Measurements from ENCODE around the gene DHX58.

Gene DHX58

DNA sequence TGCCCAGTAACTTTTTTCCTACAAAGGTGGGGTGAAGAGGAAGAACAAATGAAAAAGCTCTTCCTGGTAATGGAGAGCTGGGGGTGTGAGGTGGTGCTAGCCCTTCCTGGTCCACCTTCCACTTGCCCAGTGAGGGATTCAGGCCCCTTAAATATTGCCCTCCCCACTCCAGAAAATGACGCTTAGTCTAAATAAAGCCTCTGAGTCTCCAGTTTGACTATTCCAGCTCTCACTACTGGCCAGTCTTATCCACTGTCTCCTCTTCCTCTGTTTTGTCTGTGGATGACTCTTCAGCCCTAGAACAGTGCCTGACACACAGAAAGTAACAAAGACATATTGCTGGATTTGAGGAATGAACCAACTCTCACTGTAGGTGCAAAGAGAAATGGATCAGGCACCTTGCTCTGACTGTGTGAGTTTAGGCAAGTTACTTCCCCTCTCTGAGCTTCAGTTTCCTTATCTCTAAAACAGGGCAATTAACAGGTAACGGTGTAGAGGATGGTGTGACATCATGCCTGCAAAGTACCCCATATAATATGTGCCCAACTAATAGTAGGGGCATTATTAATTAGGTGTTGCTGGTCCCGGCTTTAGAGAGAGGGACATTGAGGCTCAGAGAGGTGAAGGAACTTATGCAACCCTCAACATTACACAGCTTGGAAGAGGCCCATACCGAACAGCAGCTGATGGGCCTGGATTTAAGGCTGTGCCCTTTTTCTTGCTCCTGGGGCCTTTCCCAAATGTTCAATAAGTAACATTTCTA, 35.5 kb downstream of the DHX58 start:
- DNase-seq: no peak
- Mint-ChIP-seq H3K36me3 (no peaks in the 10 kb centered on the region), H3K27me3 (peaks cover 67% of the 10 kb centered on the region), H3K27ac (no peak overlapping the region), H3K4me1 (peaks cover 4% of the 10 kb centered on the region), H3K9me3 (no peaks in the 10 kb centered on the region), H3K4me3 (no peak overlapping the region)
- CTCF ChIA-PET: interaction anchor here (0.8 to 1.5 kb wide), 5 partner anchors 9 to 115 kb away, joined by 3 to 7 read pairs (median 4); no protein-coding TSS in a partner anchor

DNA sequence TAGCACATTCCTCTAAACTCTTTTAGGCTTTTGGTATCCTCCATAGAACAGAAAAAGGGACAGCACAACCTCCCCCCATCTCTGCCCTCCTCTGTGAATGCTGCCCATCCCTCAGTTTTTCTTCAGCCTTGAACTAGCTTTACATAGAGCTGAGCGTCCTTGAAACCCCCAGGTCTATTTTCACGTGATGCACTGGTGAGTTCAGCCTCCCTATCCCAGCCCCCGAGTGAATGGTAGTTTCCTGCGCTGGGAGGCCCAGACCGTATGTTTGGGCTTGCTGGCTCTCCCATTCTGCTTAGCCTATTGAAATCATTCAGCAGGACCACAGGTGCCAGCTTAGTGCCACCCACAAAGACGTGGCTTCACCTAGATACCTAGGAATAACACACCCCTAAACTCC, 36.7 kb downstream of the DHX58 start:
- no peak overlapping the region for H3K4me3 Mint-ChIP-seq
- H3K27me3 Mint-ChIP-seq: peaks cover 70% of the 10 kb centered on the region
- CTCF ChIA-PET: interaction anchor here (1.5 kb wide), 1 partner anchor 10 kb away, joined by 4 read pairs; no protein-coding TSS in a partner anchor
- no peaks in the 10 kb centered on the region for H3K9me3 Mint-ChIP-seq
- H3K27ac Mint-ChIP-seq: no peak overlapping the region
- DNase-seq: no peak
- H3K36me3 Mint-ChIP-seq: no peaks in the 10 kb centered on the region
- H3K4me1 Mint-ChIP-seq: peaks cover 12% of the 10 kb centered on the region

DNA sequence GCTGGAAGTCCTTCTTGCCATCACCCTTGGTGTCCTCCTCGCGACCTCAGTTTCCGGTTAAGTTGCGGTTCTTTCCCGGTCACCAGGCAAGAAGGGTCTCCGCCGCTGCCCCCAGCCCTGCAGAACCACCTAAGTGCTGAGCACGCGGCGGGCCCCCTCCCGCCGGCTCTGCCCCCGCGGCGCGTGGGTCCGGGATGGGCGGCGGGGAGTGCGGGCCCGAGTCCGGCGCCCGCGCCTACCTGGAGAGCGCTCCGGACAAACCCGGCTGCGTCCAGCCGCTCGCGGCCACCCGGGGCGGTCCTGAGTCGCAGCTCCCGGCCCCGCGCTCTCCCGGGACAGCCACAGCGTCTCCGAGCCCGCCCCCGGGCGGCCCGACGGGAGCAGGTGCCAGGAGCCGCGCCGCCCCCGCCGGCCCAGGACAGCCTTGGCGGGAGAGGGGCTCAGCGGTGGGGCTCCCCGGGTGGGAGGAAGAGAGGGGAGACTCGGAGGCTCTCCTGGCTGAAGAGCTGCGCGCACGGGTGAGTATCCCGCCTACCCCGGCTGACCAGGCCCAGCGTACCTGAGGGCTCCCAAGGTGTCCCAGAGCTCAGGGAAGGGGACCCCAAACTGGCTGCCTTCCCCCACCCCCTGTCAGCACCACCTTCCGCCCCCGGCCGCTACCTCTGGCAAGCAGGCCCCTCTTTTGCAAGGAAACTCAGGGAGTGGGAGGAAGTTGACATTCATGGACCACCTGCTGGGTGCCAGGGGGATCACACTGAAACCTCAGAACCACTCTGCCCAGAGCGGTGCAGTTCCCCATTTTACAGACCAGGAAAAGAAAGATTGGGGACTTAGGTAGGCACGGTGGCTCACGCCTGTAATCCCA, 40.0 kb downstream of the DHX58 start:
- H3K36me3 Mint-ChIP-seq: no peaks in the 10 kb centered on the region
- H3K9me3 Mint-ChIP-seq: no peaks in the 10 kb centered on the region
- DNase-seq: no peak
- H3K4me3 Mint-ChIP-seq: no peak overlapping the region
- H3K4me1 Mint-ChIP-seq: peaks cover 12% of the 10 kb centered on the region
- H3K27me3 Mint-ChIP-seq: peaks cover 69% of the 10 kb centered on the region
- H3K27ac Mint-ChIP-seq: no peak overlapping the region
- CTCF ChIA-PET: interaction anchor here (1.5 to 1.6 kb wide), 3 partner anchors 49 to 70 kb away, joined by 3 to 4 read pairs (median 4); no protein-coding TSS in a partner anchor

DNA sequence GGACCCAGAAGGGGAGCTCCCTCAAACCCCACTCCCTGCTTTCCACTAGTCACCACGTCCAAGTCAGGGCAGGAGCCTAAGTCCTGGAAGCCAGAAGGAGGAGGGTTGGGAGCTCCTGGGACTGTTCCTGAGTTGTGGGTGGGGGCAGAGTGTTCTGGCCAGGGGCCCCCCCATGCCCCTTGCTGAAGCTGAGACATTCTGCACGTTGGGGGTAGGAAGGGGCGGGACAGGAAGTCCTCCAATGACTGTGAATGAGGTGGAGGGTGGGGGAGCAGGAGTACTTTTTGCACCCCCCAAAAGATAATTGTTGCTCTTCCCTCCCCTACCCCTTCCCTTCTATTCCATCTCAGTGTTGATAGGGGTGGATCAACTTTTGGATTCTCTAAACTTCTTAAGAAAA, 40.7 kb downstream of the DHX58 start:
- H3K36me3 Mint-ChIP-seq: no peaks in the 10 kb centered on the region
- no peak overlapping the region for H3K27ac Mint-ChIP-seq
- H3K27me3 Mint-ChIP-seq: peaks cover 73% of the 10 kb centered on the region
- H3K9me3 Mint-ChIP-seq: no peaks in the 10 kb centered on the region
- CTCF ChIA-PET: interaction anchor here (1.5 to 1.6 kb wide), 3 partner anchors 48 to 71 kb away, joined by 3 to 4 read pairs (median 4); no protein-coding TSS in a partner anchor
- peaks cover 12% of the 10 kb centered on the region for H3K4me1 Mint-ChIP-seq
- DNase-seq: no peak
- H3K4me3 Mint-ChIP-seq: no peak overlapping the region

DNA sequence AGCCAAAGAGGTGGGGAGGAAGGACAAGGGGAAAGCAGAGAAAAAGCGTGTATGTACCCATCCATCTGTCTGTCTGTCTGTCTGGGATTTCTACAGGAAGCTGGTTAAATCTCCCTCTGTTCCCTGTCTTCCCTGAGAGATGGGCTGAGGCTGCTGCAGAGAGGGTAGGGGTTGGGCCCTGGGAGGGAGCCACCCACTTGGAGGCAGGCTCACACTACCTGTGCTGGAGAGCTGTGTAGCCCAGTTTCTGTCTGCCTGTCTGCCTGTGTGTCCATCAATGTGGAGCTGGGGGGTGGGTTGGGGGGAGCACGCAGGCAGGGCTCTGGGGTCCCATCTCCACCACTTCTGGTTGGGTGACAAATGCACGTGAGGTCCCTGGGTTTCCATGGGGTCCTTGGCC, 43.5 kb downstream of the DHX58 start:
- no peak overlapping the region for H3K27ac Mint-ChIP-seq
- H3K27me3 Mint-ChIP-seq: peaks cover 66% of the 10 kb centered on the region
- CTCF ChIA-PET: interaction anchor here (1.2 to 5.3 kb wide), 8 partner anchors 8 to 46 kb away, joined by 3 to 58 read pairs (median 7); partner anchors contain the start of genes DHX58 and ZNF385C
- H3K4me1 Mint-ChIP-seq: peaks cover 26% of the 10 kb centered on the region
- no peaks in the 10 kb centered on the region for H3K9me3 Mint-ChIP-seq
- H3K4me3 Mint-ChIP-seq: no peak overlapping the region
- no peaks in the 10 kb centered on the region for H3K36me3 Mint-ChIP-seq
- no peak for DNase-seq

DNA sequence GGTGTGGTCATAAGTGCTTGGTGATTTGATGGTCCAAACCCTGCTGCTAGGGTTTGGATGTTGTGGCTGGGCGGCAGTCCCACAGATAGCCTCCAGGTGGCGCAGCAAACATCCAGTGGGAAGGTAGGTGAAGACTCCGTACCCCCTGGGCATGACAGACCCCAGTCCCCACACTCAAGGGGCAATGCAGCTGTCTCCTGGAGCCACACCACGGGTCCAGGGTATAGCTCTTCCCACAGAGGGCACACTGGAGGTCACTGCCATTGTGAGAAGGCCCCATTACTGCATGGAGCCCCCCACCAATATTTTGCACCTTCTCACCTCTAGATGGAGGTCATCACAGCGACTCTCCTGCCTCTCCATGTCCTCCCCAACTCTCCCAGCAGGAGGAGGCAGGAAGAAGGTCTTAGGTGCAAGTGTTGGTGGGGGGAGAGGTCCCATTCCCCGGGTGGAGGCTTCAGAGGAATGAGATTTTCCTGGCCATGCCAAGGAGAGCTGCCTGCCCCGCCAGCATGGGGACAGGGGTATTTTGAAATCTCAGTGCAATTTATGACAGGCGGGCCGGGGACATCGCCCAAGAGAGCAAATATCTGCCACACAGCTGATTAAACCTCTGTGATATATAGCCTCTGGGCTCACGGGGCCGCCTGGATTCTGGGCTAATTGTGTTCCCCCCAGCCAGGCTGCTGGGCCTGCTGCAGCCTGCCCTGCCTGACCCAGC, 45.0 kb downstream of the DHX58 start:
- no peak overlapping the region for H3K27ac Mint-ChIP-seq
- no peaks in the 10 kb centered on the region for H3K36me3 Mint-ChIP-seq
- DNase-seq: peak; percentile 83
- H3K4me1 Mint-ChIP-seq: peaks cover 36% of the 10 kb centered on the region
- H3K27me3 Mint-ChIP-seq: peaks cover 60% of the 10 kb centered on the region
- H3K9me3 Mint-ChIP-seq: no peaks in the 10 kb centered on the region
- no peak overlapping the region for H3K4me3 Mint-ChIP-seq
- CTCF ChIA-PET: interaction anchor here (0.6 to 5.3 kb wide), 21 partner anchors 9 to 339 kb away, joined by 3 to 58 read pairs (median 4); partner anchors contain the start of genes DHX58, KCNH4 and ZNF385C

DNA sequence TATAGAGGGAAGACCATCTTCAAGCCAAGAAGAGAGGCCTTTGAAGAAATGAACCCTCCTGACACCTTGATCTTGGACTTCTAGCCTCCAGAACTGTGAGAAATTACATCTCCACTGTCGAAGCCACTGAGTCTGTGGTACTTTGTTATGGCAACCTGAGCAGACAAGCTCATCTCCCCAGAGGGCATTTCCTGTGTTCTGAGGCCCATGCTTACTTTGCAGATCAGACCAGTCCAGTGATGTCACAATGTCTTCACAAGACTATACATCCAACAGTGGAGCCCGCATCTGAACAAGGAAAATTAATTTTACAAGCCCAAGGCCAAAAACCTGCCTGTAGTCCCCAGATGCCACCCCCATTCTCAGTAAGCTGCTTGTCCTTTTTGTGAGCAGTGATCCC, 47.3 kb downstream of the DHX58 start:
- H3K27me3 Mint-ChIP-seq: peaks cover 48% of the 10 kb centered on the region
- no peak overlapping the region for H3K4me3 Mint-ChIP-seq
- CTCF ChIA-PET: interaction anchor here (0.8 to 5.3 kb wide), 16 partner anchors 9 to 104 kb away, joined by 3 to 58 read pairs (median 4); partner anchors contain the start of genes DHX58, NKIRAS2 and ZNF385C
- H3K9me3 Mint-ChIP-seq: no peaks in the 10 kb centered on the region
- DNase-seq: no peak
- no peaks in the 10 kb centered on the region for H3K36me3 Mint-ChIP-seq
- H3K4me1 Mint-ChIP-seq: peaks cover 30% of the 10 kb centered on the region
- H3K27ac Mint-ChIP-seq: no peak overlapping the region

DNA sequence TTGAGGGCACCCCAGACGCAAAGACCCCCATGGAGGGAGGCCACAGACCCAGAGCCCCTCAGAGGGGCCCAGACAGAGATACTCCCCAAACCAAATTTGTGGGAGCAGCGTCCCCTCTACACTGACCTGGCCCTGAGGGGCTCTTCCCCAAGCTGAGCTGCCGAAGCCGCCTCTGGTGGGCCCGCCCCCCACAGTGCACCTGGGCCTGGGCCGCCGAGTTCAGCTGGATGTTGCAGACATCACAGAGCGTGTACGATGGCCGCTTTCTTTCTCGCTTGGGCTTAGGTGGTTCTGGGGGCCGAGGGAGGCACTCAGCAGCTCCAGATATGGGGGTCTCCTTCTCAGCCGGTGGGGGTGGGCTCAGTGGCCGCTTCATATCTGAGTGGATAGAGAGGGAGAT, 49.8 kb downstream of the DHX58 start:
- H3K9me3 Mint-ChIP-seq: no peaks in the 10 kb centered on the region
- CTCF ChIA-PET: interaction anchor here (1.0 to 1.5 kb wide), 3 partner anchors 11 to 43 kb away, joined by 3 to 5 read pairs (median 4); partner anchors contain the start of gene NKIRAS2
- H3K4me1 Mint-ChIP-seq: peaks cover 33% of the 10 kb centered on the region
- H3K27ac Mint-ChIP-seq: no peak overlapping the region
- no peak for DNase-seq
- H3K27me3 Mint-ChIP-seq: peaks cover 37% of the 10 kb centered on the region
- H3K36me3 Mint-ChIP-seq: no peaks in the 10 kb centered on the region
- no peak overlapping the region for H3K4me3 Mint-ChIP-seq

DNA sequence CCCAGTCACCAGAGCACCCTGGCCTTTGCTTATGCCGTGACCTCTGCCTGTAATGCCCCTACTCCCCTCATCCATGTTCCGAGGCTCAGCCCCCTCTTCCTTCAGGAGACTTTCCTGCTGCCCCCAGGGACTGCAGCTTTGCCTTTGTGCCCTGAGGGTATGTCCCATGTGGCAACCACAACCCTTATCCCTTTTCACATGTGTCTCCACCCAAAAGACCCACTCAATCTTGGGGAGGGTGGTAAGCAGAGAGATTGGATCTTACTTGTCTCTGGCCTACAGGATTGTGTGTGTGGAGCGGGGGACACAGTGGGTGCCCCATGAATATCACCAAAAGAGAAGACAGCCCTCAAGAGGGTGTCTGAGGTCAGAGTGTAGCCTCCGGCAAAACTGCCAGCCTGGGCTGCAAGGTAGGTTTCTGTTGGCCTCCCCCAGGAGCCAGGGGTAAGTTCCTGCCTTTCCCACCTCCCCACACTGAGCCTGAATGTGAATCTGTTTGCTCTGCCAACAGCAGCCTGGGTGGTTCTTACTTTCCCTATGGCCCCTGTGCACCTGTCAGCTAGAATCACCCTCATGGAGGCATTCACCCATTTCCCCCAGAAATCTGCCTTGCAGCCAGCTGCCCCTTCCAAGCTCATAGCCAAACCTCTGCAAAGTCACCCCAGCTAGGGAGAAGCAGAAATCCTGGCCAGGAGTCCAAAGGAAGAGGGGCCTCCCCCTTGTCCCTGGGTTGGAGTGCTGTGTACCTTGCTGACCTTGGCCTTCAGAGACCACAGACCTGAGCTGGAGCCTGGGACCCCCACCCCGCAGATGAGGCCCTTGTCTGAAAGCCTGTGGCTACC, 50.6 kb downstream of the DHX58 start:
- CTCF ChIA-PET: interaction anchor here (1.0 to 1.5 kb wide), 2 partner anchors 31 to 43 kb away, joined by 3 to 5 read pairs; partner anchors contain the start of gene NKIRAS2
- Mint-ChIP-seq H3K27ac (no peak overlapping the region), H3K4me1 (peaks cover 33% of the 10 kb centered on the region), H3K36me3 (no peaks in the 10 kb centered on the region), H3K27me3 (peaks cover 34% of the 10 kb centered on the region), H3K9me3 (no peaks in the 10 kb centered on the region), H3K4me3 (no peak overlapping the region)
- no peak for DNase-seq

DNA sequence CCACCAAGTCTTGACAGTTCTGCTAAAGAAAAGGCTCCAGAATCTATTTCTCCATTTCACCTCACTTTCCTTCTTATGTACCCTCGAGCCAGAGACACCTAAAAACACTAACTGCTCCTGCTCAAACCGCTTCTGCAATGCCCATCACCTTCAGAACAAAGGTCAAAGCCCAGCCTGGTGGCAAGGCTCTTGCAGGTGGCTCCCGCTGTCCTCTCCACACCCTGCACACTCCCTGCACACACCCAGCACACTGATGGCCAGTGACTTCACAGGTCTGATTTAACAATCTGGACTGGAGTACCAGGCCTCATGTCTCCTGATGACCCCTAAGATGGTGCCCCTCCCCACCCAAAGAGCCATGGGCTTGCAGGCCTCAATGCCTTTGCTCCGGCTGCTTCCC, 52.3 kb downstream of the DHX58 start:
- no peak for DNase-seq
- H3K9me3 Mint-ChIP-seq: no peaks in the 10 kb centered on the region
- no peak overlapping the region for H3K27ac Mint-ChIP-seq
- no peak overlapping the region for H3K4me3 Mint-ChIP-seq
- H3K4me1 Mint-ChIP-seq: peaks cover 32% of the 10 kb centered on the region
- H3K27me3 Mint-ChIP-seq: peaks cover 44% of the 10 kb centered on the region
- CTCF ChIA-PET: interaction anchor here (1.0 kb wide), 1 partner anchor 98 kb away, joined by 3 read pairs; no protein-coding TSS in a partner anchor
- no peaks in the 10 kb centered on the region for H3K36me3 Mint-ChIP-seq

DNA sequence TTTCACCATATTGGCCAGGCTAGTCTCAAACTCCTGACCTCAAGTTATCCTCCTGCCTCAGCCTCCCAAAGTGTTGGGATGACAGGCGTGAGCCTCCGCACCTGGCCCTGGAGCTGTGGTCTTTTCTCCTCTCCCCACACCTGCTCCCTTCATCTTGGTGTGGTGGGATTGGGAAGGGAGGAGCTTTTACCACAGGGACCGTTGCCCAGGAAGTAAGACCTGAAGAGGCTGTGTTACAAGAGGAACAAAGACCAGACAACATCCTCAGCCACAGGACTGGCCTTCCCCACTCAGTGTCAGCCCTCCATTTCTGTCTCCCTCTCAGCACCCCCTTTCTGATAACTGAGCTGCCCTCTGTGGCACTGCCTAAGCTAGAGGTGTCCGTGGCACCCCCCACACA, 52.7 kb downstream of the DHX58 start:
- Mint-ChIP-seq H3K4me3 (no peak overlapping the region), H3K27ac (no peak overlapping the region), H3K4me1 (peaks cover 28% of the 10 kb centered on the region), H3K9me3 (no peaks in the 10 kb centered on the region), H3K27me3 (peaks cover 48% of the 10 kb centered on the region), H3K36me3 (no peaks in the 10 kb centered on the region)
- no peak for DNase-seq
- CTCF ChIA-PET: interaction anchor here (1.0 to 1.4 kb wide), 2 partner anchors 8 to 97 kb away, joined by 3 to 7 read pairs; no protein-coding TSS in a partner anchor

DNA sequence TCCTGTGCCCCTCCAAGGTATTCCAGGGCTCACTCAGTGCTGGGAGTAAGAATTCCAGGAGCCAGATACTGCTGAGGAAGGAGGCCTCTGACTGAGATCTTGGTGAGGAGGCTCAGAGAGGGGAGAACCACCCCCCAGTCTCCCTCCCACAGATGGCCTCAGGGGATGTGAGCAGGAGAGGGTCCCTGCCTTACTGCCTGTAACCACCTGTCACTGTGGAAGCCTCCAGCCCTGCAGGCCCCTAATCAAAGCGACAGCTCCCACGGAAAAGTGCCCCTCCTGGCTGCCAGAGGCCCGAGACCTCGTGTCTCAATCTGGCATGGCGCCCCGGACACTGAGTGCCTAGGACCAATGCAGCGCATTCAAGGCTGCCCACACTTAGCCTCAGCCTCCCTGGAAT, 54.5 kb downstream of the DHX58 start:
- no peak for DNase-seq
- H3K36me3 Mint-ChIP-seq: no peaks in the 10 kb centered on the region
- CTCF ChIA-PET: no interaction called here
- peaks cover 50% of the 10 kb centered on the region for H3K27me3 Mint-ChIP-seq
- no peak overlapping the region for H3K4me3 Mint-ChIP-seq
- H3K4me1 Mint-ChIP-seq: peaks cover 10% of the 10 kb centered on the region
- H3K9me3 Mint-ChIP-seq: no peaks in the 10 kb centered on the region
- H3K27ac Mint-ChIP-seq: no peak overlapping the region

DNA sequence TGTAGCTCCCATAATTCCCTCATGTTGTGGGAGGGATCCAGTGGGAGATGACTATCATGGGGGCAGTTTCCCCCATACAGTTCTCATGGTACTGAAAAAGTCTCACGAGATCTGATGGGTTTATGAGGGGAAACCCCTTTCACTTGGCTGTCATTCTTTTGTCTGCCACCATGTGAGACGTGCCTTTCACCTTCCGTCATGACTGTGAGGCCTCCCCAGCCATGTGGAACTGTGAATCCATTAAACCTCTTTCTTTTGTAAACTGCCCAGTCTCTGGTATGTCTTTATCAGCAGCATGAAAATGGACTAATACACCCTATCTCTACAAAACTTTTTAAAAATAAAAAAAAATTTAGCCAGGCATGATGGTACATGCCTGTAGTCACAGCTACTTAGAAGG, 55.9 kb downstream of the DHX58 start:
- Mint-ChIP-seq H3K4me3 (no peak overlapping the region), H3K27ac (no peak overlapping the region), H3K9me3 (no peaks in the 10 kb centered on the region), H3K36me3 (no peaks in the 10 kb centered on the region), H3K27me3 (peaks cover 55% of the 10 kb centered on the region), H3K4me1 (peaks cover 5% of the 10 kb centered on the region)
- DNase-seq: no peak
- CTCF ChIA-PET: no interaction called here

Measured in activated naive CD4-positive, alpha-beta T cell treated with anti-CD3 and anti-CD28 coated beads, Interleukin-2, amount 10 ng/mL, durations not matched to agents 7 days and 5 days (primary cell).